Choroid plexus epithelial cell (primary cell): ENCODE results near the gene ZNF202.

Experiments used
- DNase-seq: peaks from one replicate; pipeline ENCODE4 v3.0.0-alpha.2; 2010; ENCODE audit warnings: low read depth
- H3K4me3 ChIP-seq: 2 replicates; pipeline ENCODE4 v1.5.1; 2011; ENCODE audit warnings: low read depth, mild to moderate bottlenecking, control low read depth, low read length, moderate library complexity
- CTCF ChIP-seq: conservative IDR thresholded peaks from 2 replicates; pipeline ENCODE4 v1.5.1; 2011; ENCODE audit warnings: low read depth, mild to moderate bottlenecking, control low read depth, inconsistent platforms, low read length, moderate library complexity

ZNF202 gene

GRCh38 chr11:123742724-123743120 is 1.3 kb upstream of the ZNF202 start:
- DNase-seq, result no peak
- no peak overlapping the region for H3K4me3 ChIP-seq
- TF ChIP-seq CTCF, result no peak

GRCh38 chr11:123742031-123742723 is 717 bp upstream of the ZNF202 start:
- TF ChIP-seq CTCF, result no peak
- peak; percentile 13 for DNase-seq

GRCh38 chr11:123740787-123741158 is 687 bp downstream of the ZNF202 start:
- peak overlapping the region; percentile 89 for H3K4me3 ChIP-seq
- DNase-seq, result peak; percentile 5
- no peak for TF ChIP-seq CTCF

More at GRCh38 chr11:123742031-123742723, 717 bp upstream of the ZNF202 start:
- peak overlapping the region; percentile 89 for H3K4me3 ChIP-seq

- no peak overlapping the region for H3K4me3 ChIP-seq
- no peak for DNase-seq
- no peak for TF ChIP-seq CTCF
These were observed 3.1 kb downstream of the ZNF202 start for GRCh38 chr11:123738374-123738773.

- no peak for TF ChIP-seq CTCF
- no peak for DNase-seq
- no peak overlapping the region for H3K4me3 ChIP-seq
These were observed 4.7 kb downstream of the ZNF202 start for GRCh38 chr11:123736769-123737168.

- no peak for TF ChIP-seq CTCF
- no peak for DNase-seq
- no peak overlapping the region for H3K4me3 ChIP-seq
These were observed 11.9 kb downstream of the ZNF202 start for GRCh38 chr11:123729602-123730001.

GRCh38 chr11:123725995-123726655 is 15.3 kb downstream of the ZNF202 start:
- no peak for TF ChIP-seq CTCF
- no peak overlapping the region for H3K4me3 ChIP-seq
- DNase-seq, result no peak
